Measurements from ENCODE around the gene C4orf36. TPM values are rescaled to one million over a fixed set of nuclear protein-coding genes. Genes with fewer than 3 reads are reported as not detected.

The C4orf36 gene
- total and polyA plus RNA-seq, 2 of the 4 experiments (the other 2 are of a cell fraction) = 0.18 to 0.41 TPM

- TF ChIP-seq MAZ (IDR thresholded peaks at IDR 0.05; ENCODE audit: borderline replicate concordance, low read depth, low read length) = no peak
These were observed 43.2 kb downstream of the C4orf36 start, which contains the start of gene SLC10A6 (continued) for GRCh38 chr4:86848732-86849619.

GRCh38 chr4:86848136-86848535, 44.1 kb downstream of the C4orf36 start:
- BruUV-seq (replicated peaks) = no TSS peak
- no peak overlapping the region for H3K4me3 ChIP-seq (ENCODE audit: insufficient read depth, low read depth, low read length)
- in situ Hi-C loops (cut with MboI; ENCODE audit: low sequenced_read_pairs) = no loop called here
- ChIA-PET POLR2A (ENCODE audit: unreplicated experiment) (no interaction called here), CTCF (interaction anchor here (0.6 kb wide), 1 partner anchor 317 kb away, joined by 3 read pairs; no protein-coding TSS in a partner anchor)
- DNase-seq (no peak), ATAC-seq (ENCODE audit: low read depth) (no peak)
- no peak overlapping the region for H3K27ac ChIP-seq (ENCODE audit: insufficient read depth, low read length)
- H3K9me3 ChIP-seq (ENCODE audit: control insufficient read depth, insufficient read depth, low read length) = no peaks in the 10 kb centered on the region
- H2AK9ac ChIP-seq (replicated peaks; ENCODE audit: low read depth, low read length, poor library complexity) = no peak overlapping the region
- H3K4me2 ChIP-seq (ENCODE audit: low read depth, low read length) = no peak overlapping the region
- H3K9ac ChIP-seq (ENCODE audit: low read depth, low read length) = no peak overlapping the region
- 0 out of 2 replicates have a peak overlapping the region, but pooled peaks have one; percentile 25 for H2BK20ac ChIP-seq (ENCODE audit: low read depth, low read length)
- TF ChIP-seq USF2 (IDR thresholded peaks at IDR 0.05; ENCODE audit: low read depth, low read length) (no peak), NFE2L2 (IDR thresholded peaks at IDR 0.05; ENCODE audit: low read depth, low read length) (no peak), MAFK (IDR thresholded peaks at IDR 0.05; ENCODE audit: low read depth, low read length) (no peak), RFX5 (IDR thresholded peaks at IDR 0.05; ENCODE audit: low read depth, low read length) (no peak), SMC3 (IDR thresholded peaks at IDR 0.05; ENCODE audit: low read depth, low read length) (no peak), CEBPB (IDR thresholded peaks at IDR 0.05; ENCODE audit: low read depth, low read length) (no peak), BHLHE40 (IDR thresholded peaks at IDR 0.05; ENCODE audit: low read depth, low read length) (no peak), MAZ (IDR thresholded peaks at IDR 0.05; ENCODE audit: borderline replicate concordance, low read depth, low read length) (no peak), POLR2A (IDR thresholded peaks at IDR 0.05; ENCODE audit: low read depth, low read length) (no peak), RAD21 (IDR thresholded peaks at IDR 0.05; ENCODE audit: low read length) (no peak)
- WGBS, 2 experiments (ENCODE audit: extremely low coverage in 2 of 2, insufficient read length in 1 of 2) = 83% methylated on average over 2 of the region's 7 CpGs; no CpG with 5 or more reads in 1 of the 2 experiments
- H4K5ac ChIP-seq (ENCODE audit: low read depth, low read length) = no peak overlapping the region
- peak overlapping the region; percentile 77; the same call in 1 of the 2 replicates for H3K23ac ChIP-seq (ENCODE audit: low read depth, low read length)
- no peak overlapping the region for H3K18ac ChIP-seq (ENCODE audit: low read depth, low read length)
- H3K56ac ChIP-seq (ENCODE audit: extremely low read depth, insufficient read depth, low read length) = no peak overlapping the region
- peak overlapping the region; percentile 48; the same call in 1 of the 3 replicates for H2BK15ac ChIP-seq (ENCODE audit: low read depth, low read length)
- H3K4ac ChIP-seq (ENCODE audit: low read depth, low read length) = peak overlapping the region; percentile 38; the same call in 1 of the 2 replicates
- no peak overlapping the region for H2BK5ac ChIP-seq (ENCODE audit: low read depth, low read length, poor library complexity, severe bottlenecking)
- no peaks in the 10 kb centered on the region for H4K20me1 ChIP-seq (ENCODE audit: insufficient read depth, low read length)
- no peaks in the 10 kb centered on the region for H3K79me1 ChIP-seq (ENCODE audit: low read depth in 1 of 2, low read length in 2 of 2)
- intact Hi-C loops (cut with micrococcal nuclease) = no loop called here
- no peaks in the 10 kb centered on the region for H3K27me3 ChIP-seq (ENCODE audit: control insufficient read depth, insufficient read depth, low read length)
- peak overlapping the region; percentile 35; the same call in 1 of the 2 replicates for H3K14ac ChIP-seq (replicated peaks; ENCODE audit: low read depth, low read length)
- dilution Hi-C loops (cut with HindIII; ENCODE audit: low sequenced_read_pairs, unreplicated experiment) = no loop called here
- H4K91ac ChIP-seq (ENCODE audit: insufficient read depth, low read depth, low read length) = no peak overlapping the region
- H2BK120ac ChIP-seq (ENCODE audit: low read depth, low read length) = peak overlapping the region; percentile 60; the same call in 1 of the 2 replicates
- H3K36me3 ChIP-seq (ENCODE audit: control insufficient read depth, insufficient read depth, low read length) = no peaks in the 10 kb centered on the region
- H3K4me1 ChIP-seq (ENCODE audit: control insufficient read depth, insufficient read depth, low read length) = no peaks in the 10 kb centered on the region
- H2AK5ac ChIP-seq (ENCODE audit: low read depth, low read length) = peak overlapping the region; percentile 43; the same call in 1 of the 2 replicates
- 0 out of 2 replicates have a peak, but pooled peaks cover 2% of the 10 kb centered on the region for H3K9me1 ChIP-seq (ENCODE audit: insufficient read depth, low read length)
- H2AFZ ChIP-seq (replicated peaks; ENCODE audit: low read length, poor library complexity) = peak overlapping the region; percentile 33
- no peak overlapping the region for H4K8ac ChIP-seq (ENCODE audit: low read depth in 2 of 2, low read length in 2 of 2)

Data from IMR-90 (cell line).